Measurements from ENCODE around the gene FKBP5.
"Not testable (repeated sequence)": the region's sequence is repeated elsewhere in the genome, so short reads cannot be mapped to it uniquely, and the experiment has no call there.

Gene FKBP5

GRCh38 chr6:35605600-35605999 is 83.1 kb downstream of the FKBP5 start:
- DNase-seq = no peak
- in situ Hi-C loops (cut with HindIII; ENCODE audit: low pct_ligation_motif_present, low pct_unique_long_range_greater_than_20kb, low sequenced_read_pairs) = no loop called here

- no peak for DNase-seq
- in situ Hi-C loops (cut with HindIII; ENCODE audit: low pct_ligation_motif_present, low pct_unique_long_range_greater_than_20kb, low sequenced_read_pairs) = no loop called here
These were observed 85.2 kb downstream of the FKBP5 start for GRCh38 chr6:35603326-35604202.

- no peak for DNase-seq
- in situ Hi-C loops (cut with HindIII; ENCODE audit: low pct_ligation_motif_present, low pct_unique_long_range_greater_than_20kb, low sequenced_read_pairs) = no loop called here
These were observed 86.4 kb downstream of the FKBP5 start for GRCh38 chr6:35602133-35602946.

GRCh38 chr6:35601331-35602132 is 87.2 kb downstream of the FKBP5 start:
- in situ Hi-C loops (cut with HindIII; ENCODE audit: low pct_ligation_motif_present, low pct_unique_long_range_greater_than_20kb, low sequenced_read_pairs) = no loop called here
- DNase-seq = peak; percentile 33

GRCh38 chr6:35600659-35601125 is 88.0 kb downstream of the FKBP5 start:
- in situ Hi-C loops (cut with HindIII; ENCODE audit: low pct_ligation_motif_present, low pct_unique_long_range_greater_than_20kb, low sequenced_read_pairs) = no loop called here
- no peak for DNase-seq

- DNase-seq = no peak
- in situ Hi-C loops (cut with HindIII; ENCODE audit: low pct_ligation_motif_present, low pct_unique_long_range_greater_than_20kb, low sequenced_read_pairs) = no loop called here
These were observed 88.7 kb downstream of the FKBP5 start for GRCh38 chr6:35599761-35600658.

- DNase-seq; in situ Hi-C loops (cut with HindIII; ENCODE audit: low pct_ligation_motif_present, low pct_unique_long_range_greater_than_20kb, low sequenced_read_pairs): not testable (repeated sequence)
These were observed 90.1 kb downstream of the FKBP5 start for GRCh38 chr6:35598621-35599020.

- in situ Hi-C loops (cut with HindIII; ENCODE audit: low pct_ligation_motif_present, low pct_unique_long_range_greater_than_20kb, low sequenced_read_pairs) = no loop called here
- DNase-seq = peak; percentile 37
These were observed 92.0 kb downstream of the FKBP5 start for GRCh38 chr6:35596448-35597442.

GRCh38 chr6:35594503-35595186 is 94.1 kb downstream of the FKBP5 start:
- in situ Hi-C loops (cut with HindIII; ENCODE audit: low pct_ligation_motif_present, low pct_unique_long_range_greater_than_20kb, low sequenced_read_pairs) = no loop called here
- DNase-seq = no peak

GRCh38 chr6:35592178-35592577 is 96.5 kb downstream of the FKBP5 start:
- in situ Hi-C loops (cut with HindIII; ENCODE audit: low pct_ligation_motif_present, low pct_unique_long_range_greater_than_20kb, low sequenced_read_pairs) = no loop called here
- DNase-seq = no peak

GRCh38 chr6:35590622-35591066 is 98.1 kb downstream of the FKBP5 start:
- in situ Hi-C loops (cut with HindIII; ENCODE audit: low pct_ligation_motif_present, low pct_unique_long_range_greater_than_20kb, low sequenced_read_pairs) = no loop called here
- DNase-seq = no peak

- in situ Hi-C loops (cut with HindIII; ENCODE audit: low pct_ligation_motif_present, low pct_unique_long_range_greater_than_20kb, low sequenced_read_pairs) = no loop called here
- no peak for DNase-seq
These were observed 98.8 kb downstream of the FKBP5 start for GRCh38 chr6:35589904-35590303.

GRCh38 chr6:35589201-35589739 is 99.4 kb downstream of the FKBP5 start:
- in situ Hi-C loops (cut with HindIII; ENCODE audit: low pct_ligation_motif_present, low pct_unique_long_range_greater_than_20kb, low sequenced_read_pairs) = no loop called here
- DNase-seq = no peak

- in situ Hi-C loops (cut with HindIII; ENCODE audit: low pct_ligation_motif_present, low pct_unique_long_range_greater_than_20kb, low sequenced_read_pairs) = no loop called here
- no peak for DNase-seq
These were observed 101.5 kb downstream of the FKBP5 start for GRCh38 chr6:35587167-35587566.

- no peak for DNase-seq
- in situ Hi-C loops (cut with HindIII; ENCODE audit: low pct_ligation_motif_present, low pct_unique_long_range_greater_than_20kb, low sequenced_read_pairs) = no loop called here
These were observed 102.2 kb downstream of the FKBP5 start for GRCh38 chr6:35586542-35586941.

GRCh38 chr6:35585658-35586057 is 103.1 kb downstream of the FKBP5 start:
- DNase-seq = no peak
- in situ Hi-C loops (cut with HindIII; ENCODE audit: low pct_ligation_motif_present, low pct_unique_long_range_greater_than_20kb, low sequenced_read_pairs) = no loop called here
